ENCODE measurements around the gene ASB18. TPM values are rescaled to one million over a fixed set of nuclear protein-coding genes. Genes with fewer than 3 reads are reported as not detected.

Gene ASB18
- polyA plus RNA-seq, 2 donors = not detected

- H3K27me3 ChIP-seq (ENCODE audit: control insufficient read depth in 1 of 2, insufficient read depth in 2 of 2, low read length in 2 of 2) = no peaks in the 10 kb centered on the region
- H3K4me1 ChIP-seq (ENCODE audit: control insufficient read depth in 2 of 2, insufficient read depth in 2 of 2, low read length in 1 of 2) = no peaks in the 10 kb centered on the region
- no peak overlapping the region for H3K27ac ChIP-seq (ENCODE audit: low read depth in 2 of 2, low read length in 1 of 2)
- WGBS, 2 donors = 83 to 86% methylated on average over 6 of the region's 6 CpGs
- H3K9me3 ChIP-seq (ENCODE audit: control insufficient read depth in 2 of 2, insufficient read depth in 1 of 2, low read depth in 1 of 2, low read length in 1 of 2) = peaks cover 0 to 3% of the 10 kb centered on the region in 2 donors
- no peaks in the 10 kb centered on the region for H3K36me3 ChIP-seq (ENCODE audit: control insufficient read depth in 2 of 2, insufficient read depth in 2 of 2, low read length in 1 of 2)
- H3K4me3 ChIP-seq (ENCODE audit: low read depth in 1 of 2, low read length in 2 of 2) = no peak overlapping the region
These were observed 38.3 kb upstream of the ASB18 start for GRCh38 chr2:236302555-236302954.

GRCh38 chr2:236298924-236299475 is 34.8 kb upstream of the ASB18 start:
- Histone ChIP-seq H3K4me3 (ENCODE audit: low read depth in 1 of 2, low read length in 2 of 2) (no peak overlapping the region), H3K27ac (ENCODE audit: low read depth in 2 of 2, low read length in 1 of 2) (no peak overlapping the region), H3K27me3 (ENCODE audit: control insufficient read depth in 1 of 2, insufficient read depth in 2 of 2, low read length in 2 of 2) (no peaks in the 10 kb centered on the region), H3K4me1 (ENCODE audit: control insufficient read depth in 2 of 2, insufficient read depth in 2 of 2, low read length in 1 of 2) (no peaks in the 10 kb centered on the region), H3K9me3 (ENCODE audit: control insufficient read depth in 2 of 2, insufficient read depth in 1 of 2, low read depth in 1 of 2, low read length in 1 of 2) (peaks cover 0 to 3% of the 10 kb centered on the region in 2 donors), H3K36me3 (ENCODE audit: control insufficient read depth in 2 of 2, insufficient read depth in 2 of 2, low read length in 1 of 2) (no peaks in the 10 kb centered on the region)
- WGBS, 2 donors = 75 to 79% methylated on average over 11 of the region's 11 CpGs

GRCh38 chr2:236295481-236295880 is 31.3 kb upstream of the ASB18 start:
- H3K9me3 ChIP-seq (ENCODE audit: control insufficient read depth in 2 of 2, insufficient read depth in 1 of 2, low read depth in 1 of 2, low read length in 1 of 2) = peaks cover 2 to 3% of the 10 kb centered on the region in 2 donors
- no peak overlapping the region for H3K4me3 ChIP-seq (ENCODE audit: low read depth in 1 of 2, low read length in 2 of 2)
- H3K27ac ChIP-seq (ENCODE audit: low read depth in 2 of 2, low read length in 1 of 2) = no peak overlapping the region
- H3K4me1 ChIP-seq (ENCODE audit: control insufficient read depth in 2 of 2, insufficient read depth in 2 of 2, low read length in 1 of 2) = no peaks in the 10 kb centered on the region
- H3K27me3 ChIP-seq (ENCODE audit: control insufficient read depth in 1 of 2, insufficient read depth in 2 of 2, low read length in 2 of 2) = no peaks in the 10 kb centered on the region
- H3K36me3 ChIP-seq (ENCODE audit: control insufficient read depth in 2 of 2, insufficient read depth in 2 of 2, low read length in 1 of 2) = no peaks in the 10 kb centered on the region
- WGBS, 2 donors = 79 to 81% methylated on average over 8 of the region's 8 CpGs

- peaks cover 2 to 3% of the 10 kb centered on the region in 2 donors for H3K9me3 ChIP-seq (ENCODE audit: control insufficient read depth in 2 of 2, insufficient read depth in 1 of 2, low read depth in 1 of 2, low read length in 1 of 2)
- WGBS, 2 donors = 83 to 85% methylated on average over 9 of the region's 9 CpGs
- H3K36me3 ChIP-seq (ENCODE audit: control insufficient read depth in 2 of 2, insufficient read depth in 2 of 2, low read length in 1 of 2) = no peaks in the 10 kb centered on the region
- H3K4me3 ChIP-seq (ENCODE audit: low read depth in 1 of 2, low read length in 2 of 2) = no peak overlapping the region
- no peaks in the 10 kb centered on the region for H3K27me3 ChIP-seq (ENCODE audit: control insufficient read depth in 1 of 2, insufficient read depth in 2 of 2, low read length in 2 of 2)
- no peak overlapping the region for H3K27ac ChIP-seq (ENCODE audit: low read depth in 2 of 2, low read length in 1 of 2)
- no peaks in the 10 kb centered on the region for H3K4me1 ChIP-seq (ENCODE audit: control insufficient read depth in 2 of 2, insufficient read depth in 2 of 2, low read length in 1 of 2)
These were observed 30.4 kb upstream of the ASB18 start for GRCh38 chr2:236294647-236295046.

GRCh38 chr2:236293241-236293810 is 29.1 kb upstream of the ASB18 start:
- Histone ChIP-seq H3K27ac (ENCODE audit: low read depth in 2 of 2, low read length in 1 of 2) (no peak overlapping the region), H3K4me1 (ENCODE audit: control insufficient read depth in 2 of 2, insufficient read depth in 2 of 2, low read length in 1 of 2) (no peaks in the 10 kb centered on the region), H3K27me3 (ENCODE audit: control insufficient read depth in 1 of 2, insufficient read depth in 2 of 2, low read length in 2 of 2) (no peaks in the 10 kb centered on the region), H3K4me3 (ENCODE audit: low read depth in 1 of 2, low read length in 2 of 2) (no peak overlapping the region), H3K9me3 (ENCODE audit: control insufficient read depth in 2 of 2, insufficient read depth in 1 of 2, low read depth in 1 of 2, low read length in 1 of 2) (peaks cover 0 to 2% of the 10 kb centered on the region in 2 donors), H3K36me3 (ENCODE audit: control insufficient read depth in 2 of 2, insufficient read depth in 2 of 2, low read length in 1 of 2) (no peaks in the 10 kb centered on the region)
- 74 to 83% methylated on average over 6 of the region's 6 CpGs for WGBS, 2 donors

- Histone ChIP-seq H3K27ac (ENCODE audit: low read depth in 2 of 2, low read length in 1 of 2) (no peak overlapping the region), H3K4me3 (ENCODE audit: low read depth in 1 of 2, low read length in 2 of 2) (no peak overlapping the region), H3K9me3 (ENCODE audit: control insufficient read depth in 2 of 2, insufficient read depth in 1 of 2, low read depth in 1 of 2, low read length in 1 of 2) (peaks cover 0 to 2% of the 10 kb centered on the region in 2 donors), H3K4me1 (ENCODE audit: control insufficient read depth in 2 of 2, insufficient read depth in 2 of 2, low read length in 1 of 2) (no peaks in the 10 kb centered on the region), H3K27me3 (ENCODE audit: control insufficient read depth in 1 of 2, insufficient read depth in 2 of 2, low read length in 2 of 2) (no peaks in the 10 kb centered on the region), H3K36me3 (ENCODE audit: control insufficient read depth in 2 of 2, insufficient read depth in 2 of 2, low read length in 1 of 2) (no peaks in the 10 kb centered on the region)
- 81 to 83% methylated on average over 3 of the region's 3 CpGs for WGBS, 2 donors
These were observed 27.7 kb upstream of the ASB18 start for GRCh38 chr2:236291911-236292310.

GRCh38 chr2:236291476-236291875 is 27.3 kb upstream of the ASB18 start:
- H3K4me3 ChIP-seq (ENCODE audit: low read depth in 1 of 2, low read length in 2 of 2) = no peak overlapping the region
- peaks cover 0 to 2% of the 10 kb centered on the region in 2 donors for H3K9me3 ChIP-seq (ENCODE audit: control insufficient read depth in 2 of 2, insufficient read depth in 1 of 2, low read depth in 1 of 2, low read length in 1 of 2)
- no peaks in the 10 kb centered on the region for H3K4me1 ChIP-seq (ENCODE audit: control insufficient read depth in 2 of 2, insufficient read depth in 2 of 2, low read length in 1 of 2)
- H3K36me3 ChIP-seq (ENCODE audit: control insufficient read depth in 2 of 2, insufficient read depth in 2 of 2, low read length in 1 of 2) = no peaks in the 10 kb centered on the region
- no peak overlapping the region for H3K27ac ChIP-seq (ENCODE audit: low read depth in 2 of 2, low read length in 1 of 2)
- H3K27me3 ChIP-seq (ENCODE audit: control insufficient read depth in 1 of 2, insufficient read depth in 2 of 2, low read length in 2 of 2) = no peaks in the 10 kb centered on the region

- Histone ChIP-seq H3K36me3 (ENCODE audit: control insufficient read depth in 2 of 2, insufficient read depth in 2 of 2, low read length in 1 of 2) (no peaks in the 10 kb centered on the region), H3K27ac (ENCODE audit: low read depth in 2 of 2, low read length in 1 of 2) (no peak overlapping the region), H3K4me1 (ENCODE audit: control insufficient read depth in 2 of 2, insufficient read depth in 2 of 2, low read length in 1 of 2) (no peaks in the 10 kb centered on the region), H3K9me3 (ENCODE audit: control insufficient read depth in 2 of 2, insufficient read depth in 1 of 2, low read depth in 1 of 2, low read length in 1 of 2) (peaks cover 0 to 2% of the 10 kb centered on the region in 2 donors), H3K4me3 (ENCODE audit: low read depth in 1 of 2, low read length in 2 of 2) (no peak overlapping the region), H3K27me3 (ENCODE audit: control insufficient read depth in 1 of 2, insufficient read depth in 2 of 2, low read length in 2 of 2) (no peaks in the 10 kb centered on the region)
- WGBS, 2 donors = 68 to 73% methylated on average over 9 of the region's 9 CpGs
These were observed 26.7 kb upstream of the ASB18 start for GRCh38 chr2:236290742-236291425.

GRCh38 chr2:236289766-236290462 is 25.7 kb upstream of the ASB18 start:
- Histone ChIP-seq H3K4me1 (ENCODE audit: control insufficient read depth in 2 of 2, insufficient read depth in 2 of 2, low read length in 1 of 2) (no peaks in the 10 kb centered on the region), H3K27me3 (ENCODE audit: control insufficient read depth in 1 of 2, insufficient read depth in 2 of 2, low read length in 2 of 2) (no peaks in the 10 kb centered on the region), H3K9me3 (ENCODE audit: control insufficient read depth in 2 of 2, insufficient read depth in 1 of 2, low read depth in 1 of 2, low read length in 1 of 2) (peaks cover 0 to 2% of the 10 kb centered on the region in 2 donors), H3K27ac (ENCODE audit: low read depth in 2 of 2, low read length in 1 of 2) (no peak overlapping the region), H3K4me3 (ENCODE audit: low read depth in 1 of 2, low read length in 2 of 2) (no peak overlapping the region), H3K36me3 (ENCODE audit: control insufficient read depth in 2 of 2, insufficient read depth in 2 of 2, low read length in 1 of 2) (no peaks in the 10 kb centered on the region)
- 62 to 65% methylated on average over 8 to 9 of the region's 9 CpGs for WGBS, 2 donors

Data from esophagus (tissue), 2 donors.